ENCODE data around the gene TRIM38. TPM values are rescaled to one million over a fixed set of nuclear protein-coding genes. Genes with fewer than 3 reads are reported as not detected.

TRIM38 gene
- polyA plus RNA-seq, 1 donor from 2014 or later: not detected

- no peak overlapping the region for H3K9ac ChIP-seq (ENCODE audit: low read length)
- H3F3A ChIP-seq (ENCODE audit: insufficient read depth, low read length, poor library complexity, severe bottlenecking): no peaks in the 10 kb centered on the region
- no peaks in the 10 kb centered on the region for H3K9me3 ChIP-seq (ENCODE audit: low read length)
- no peaks in the 10 kb centered on the region for H3K9me2 ChIP-seq (ENCODE audit: insufficient read depth, low read length)
- no peak overlapping the region for H3K4me2 ChIP-seq (ENCODE audit: low read length)
- H3K27ac ChIP-seq (ENCODE audit: low read length): no peak overlapping the region
- H3K36me3 ChIP-seq (ENCODE audit: insufficient read depth, low read length): no peaks in the 10 kb centered on the region
- no peaks in the 10 kb centered on the region for H3K27me3 ChIP-seq (ENCODE audit: insufficient read depth, low read depth, low read length)
- no peak overlapping the region for H3K4me3 ChIP-seq (ENCODE audit: low read length)
- TF ChIP-seq MXI1 (conservative IDR thresholded peaks at IDR 0.05; ENCODE audit: poor library complexity, severe bottlenecking): no peak
- no peak overlapping the region for H2AFZ ChIP-seq (ENCODE audit: low read depth, low read length)
- H4K20me1 ChIP-seq (ENCODE audit: insufficient read depth): no peaks in the 10 kb centered on the region
- no peaks in the 10 kb centered on the region for H3K79me2 ChIP-seq (replicated peaks; ENCODE audit: insufficient read depth, low read length)
These were observed 44.4 kb upstream of the TRIM38 start for GRCh38 chr6:25918083-25918683.

DNA sequence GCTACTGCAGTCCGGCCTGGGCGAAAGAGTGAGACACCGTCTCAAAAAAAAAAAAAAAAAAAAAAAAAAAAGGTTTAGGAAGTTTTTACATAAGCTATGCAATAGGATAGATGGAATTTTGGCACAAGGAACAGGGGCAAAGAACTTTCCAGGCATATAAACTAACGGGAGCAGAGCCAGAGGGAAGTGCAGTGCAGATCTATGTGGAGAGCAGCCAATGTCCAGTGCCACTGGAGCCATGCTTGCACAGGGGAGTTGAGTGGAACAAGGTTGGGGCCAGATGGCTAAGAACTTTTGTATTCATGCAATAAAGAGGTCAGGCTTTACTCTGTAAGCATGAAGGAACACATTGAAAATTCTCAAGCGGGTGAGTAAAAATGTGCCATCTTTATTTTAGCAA lies 42.9 kb upstream of the TRIM38 start:
- no peak overlapping the region for H3K27ac ChIP-seq (ENCODE audit: low read length)
- H2AFZ ChIP-seq (ENCODE audit: low read depth, low read length): no peak overlapping the region
- H3K36me3 ChIP-seq (ENCODE audit: insufficient read depth, low read length): no peaks in the 10 kb centered on the region
- H3K27me3 ChIP-seq (ENCODE audit: insufficient read depth, low read depth, low read length): no peaks in the 10 kb centered on the region
- TF ChIP-seq POLR2AphosphoS5 (IDR thresholded peaks at IDR 0.05): no peak
- no peak overlapping the region for H3K4me2 ChIP-seq (ENCODE audit: low read length)
- no peaks in the 10 kb centered on the region for H3K79me2 ChIP-seq (replicated peaks; ENCODE audit: insufficient read depth, low read length)
- no peak overlapping the region for H3K4me3 ChIP-seq (ENCODE audit: low read length)
- no peak overlapping the region for H3K9ac ChIP-seq (ENCODE audit: low read length)
- no peaks in the 10 kb centered on the region for H3K9me2 ChIP-seq (ENCODE audit: insufficient read depth, low read length)
- H3K9me3 ChIP-seq (ENCODE audit: low read length): no peaks in the 10 kb centered on the region
- no peaks in the 10 kb centered on the region for H4K20me1 ChIP-seq (ENCODE audit: insufficient read depth)
- no peaks in the 10 kb centered on the region for H3F3A ChIP-seq (ENCODE audit: insufficient read depth, low read length, poor library complexity, severe bottlenecking)

DNA sequence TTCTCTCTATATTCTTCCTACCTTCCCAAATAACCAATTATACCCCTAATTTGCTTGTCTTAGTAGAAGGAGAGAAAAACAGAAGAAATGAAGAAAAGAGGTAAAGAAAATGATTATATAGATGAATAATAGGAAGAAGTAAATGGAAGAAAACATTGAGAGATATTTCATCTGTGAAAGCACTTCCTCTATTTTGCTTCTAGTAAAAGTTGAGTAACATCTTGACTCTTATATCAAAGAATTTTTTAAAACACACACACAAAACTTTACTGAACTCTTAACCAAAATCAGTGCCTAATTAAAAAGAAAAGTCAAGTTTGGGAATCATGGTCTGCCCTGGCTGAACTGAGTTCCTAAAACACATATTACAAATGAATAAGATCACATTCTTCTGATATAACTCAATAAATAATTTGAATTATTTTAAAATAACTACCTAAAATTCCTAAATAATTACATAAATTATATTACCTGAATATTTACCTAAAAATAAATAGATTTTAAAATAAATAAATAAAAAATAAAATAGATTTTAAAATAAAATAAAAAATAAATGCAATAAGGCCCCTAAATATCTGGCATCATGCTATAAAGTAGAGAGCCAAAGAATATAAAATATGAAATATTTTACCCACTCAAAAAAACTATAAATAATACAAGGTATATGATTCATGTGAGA lies 40.9 kb upstream of the TRIM38 start:
- no peaks in the 10 kb centered on the region for H3F3A ChIP-seq (ENCODE audit: insufficient read depth, low read length, poor library complexity, severe bottlenecking)
- no peaks in the 10 kb centered on the region for H3K27me3 ChIP-seq (ENCODE audit: insufficient read depth, low read depth, low read length)
- no peaks in the 10 kb centered on the region for H3K36me3 ChIP-seq (ENCODE audit: insufficient read depth, low read length)
- no peaks in the 10 kb centered on the region for H3K79me2 ChIP-seq (replicated peaks; ENCODE audit: insufficient read depth, low read length)
- H3K9me2 ChIP-seq (ENCODE audit: insufficient read depth, low read length): no peaks in the 10 kb centered on the region
- no peak overlapping the region for H3K9ac ChIP-seq (ENCODE audit: low read length)
- no peaks in the 10 kb centered on the region for H4K20me1 ChIP-seq (ENCODE audit: insufficient read depth)
- H3K27ac ChIP-seq (ENCODE audit: low read length): no peak overlapping the region
- no peaks in the 10 kb centered on the region for H3K9me3 ChIP-seq (ENCODE audit: low read length)
- no peak overlapping the region for H2AFZ ChIP-seq (ENCODE audit: low read depth, low read length)
- no peak overlapping the region for H3K4me2 ChIP-seq (ENCODE audit: low read length)
- no peak overlapping the region for H3K4me3 ChIP-seq (ENCODE audit: low read length)
- TF ChIP-seq EP300 (conservative IDR thresholded peaks at IDR 0.05; ENCODE audit: poor library complexity, severe bottlenecking) (no peak), MXI1 (conservative IDR thresholded peaks at IDR 0.05; ENCODE audit: poor library complexity, severe bottlenecking) (no peak), EZH2 (IDR thresholded peaks at IDR 0.05; ENCODE audit: borderline replicate concordance, insufficient read depth, low read length, poor library complexity, severe bottlenecking) (no peak), POLR2AphosphoS5 (IDR thresholded peaks at IDR 0.05) (no peak), REST (IDR thresholded peaks at IDR 0.05; ENCODE audit: borderline replicate concordance) (no peak)

Data from neural cell (in vitro differentiated cells).